Germinal center (tissue), 1 donor: ENCODE measurements around the gene PLD1.

Source experiments
- DNase-seq: peaks from one replicate; pipeline ENCODE4 v3.0.0; 2012; ENCODE audit warnings: mixed read lengths, low spot score

The PLD1 gene

DNA sequence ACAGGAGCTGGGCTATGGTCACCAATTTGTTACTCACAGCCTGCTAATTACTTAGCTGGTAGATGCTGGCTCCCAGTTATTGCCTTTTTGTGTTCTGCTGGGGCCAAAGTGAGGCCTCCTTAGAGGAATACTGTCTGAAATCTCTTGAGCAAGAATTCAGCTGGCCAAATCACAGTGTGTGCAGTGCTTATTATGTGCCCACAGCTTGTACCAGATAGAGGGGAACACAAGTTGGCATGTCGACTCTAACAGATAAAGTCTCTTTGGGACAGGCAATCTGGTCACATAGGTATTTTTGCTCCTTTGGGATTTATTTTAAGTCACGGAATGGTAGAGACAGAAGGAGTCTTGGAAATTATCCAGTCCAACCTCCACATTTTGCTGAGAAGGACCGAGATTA lies 26.6 kb upstream of the PLD1 start:
- DNase-seq = no peak

DNA sequence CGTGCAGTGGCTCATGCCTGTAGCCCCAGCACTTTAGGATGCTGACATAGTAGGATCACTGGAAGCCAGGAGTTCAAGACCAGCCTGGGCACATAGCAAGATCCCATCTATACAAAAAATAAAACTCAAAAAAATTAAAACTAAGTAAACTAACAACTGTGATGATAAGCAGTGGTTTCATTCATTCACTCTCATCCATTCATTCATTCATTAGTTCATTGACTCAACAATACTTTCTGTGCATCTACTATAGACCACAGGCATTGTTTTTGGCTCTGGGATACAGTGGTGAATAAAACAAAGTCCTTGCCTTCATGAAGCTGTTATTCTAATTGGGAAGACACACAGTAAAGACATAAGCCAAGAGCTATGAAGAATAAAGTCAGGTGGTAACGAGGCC lies 25.3 kb upstream of the PLD1 start:
- DNase-seq = no peak

DNA sequence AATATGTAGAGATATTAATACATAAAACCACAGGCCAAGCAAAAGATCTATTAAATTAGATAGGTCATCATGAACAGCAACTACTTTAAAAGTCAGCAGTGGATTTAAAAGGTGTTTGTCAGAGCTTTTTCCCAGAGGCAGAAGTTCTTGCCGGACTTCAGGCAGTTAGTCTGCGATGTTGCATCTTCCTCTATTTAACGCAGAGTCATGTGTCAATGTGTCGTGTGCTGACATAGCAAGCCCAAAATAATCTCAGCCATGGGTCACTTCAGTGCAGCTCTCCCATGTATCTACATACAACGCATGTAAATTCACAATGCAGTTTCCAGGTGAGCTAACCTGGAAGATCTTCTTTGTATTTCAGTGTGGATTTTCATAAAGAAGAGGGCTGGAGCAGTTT lies 24.8 kb upstream of the PLD1 start:
- DNase-seq = no peak

DNA sequence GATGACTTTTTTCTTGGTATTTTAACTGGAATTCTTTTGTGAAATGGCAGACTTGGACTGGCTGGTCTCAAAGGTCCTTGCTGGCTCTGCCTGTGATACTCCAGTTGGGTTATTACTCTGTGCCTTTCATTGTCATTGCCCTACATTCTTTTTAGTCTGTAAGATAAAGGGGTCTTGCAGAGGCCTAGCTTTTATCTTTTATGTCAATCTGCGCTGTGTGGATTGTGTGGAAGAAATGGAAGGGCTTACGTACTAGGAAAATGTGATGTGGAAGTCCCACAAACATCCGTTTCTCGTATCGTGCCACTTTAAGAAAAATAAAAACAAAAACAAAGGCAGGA lies 24.1 kb upstream of the PLD1 start:
- DNase-seq = no peak

DNA sequence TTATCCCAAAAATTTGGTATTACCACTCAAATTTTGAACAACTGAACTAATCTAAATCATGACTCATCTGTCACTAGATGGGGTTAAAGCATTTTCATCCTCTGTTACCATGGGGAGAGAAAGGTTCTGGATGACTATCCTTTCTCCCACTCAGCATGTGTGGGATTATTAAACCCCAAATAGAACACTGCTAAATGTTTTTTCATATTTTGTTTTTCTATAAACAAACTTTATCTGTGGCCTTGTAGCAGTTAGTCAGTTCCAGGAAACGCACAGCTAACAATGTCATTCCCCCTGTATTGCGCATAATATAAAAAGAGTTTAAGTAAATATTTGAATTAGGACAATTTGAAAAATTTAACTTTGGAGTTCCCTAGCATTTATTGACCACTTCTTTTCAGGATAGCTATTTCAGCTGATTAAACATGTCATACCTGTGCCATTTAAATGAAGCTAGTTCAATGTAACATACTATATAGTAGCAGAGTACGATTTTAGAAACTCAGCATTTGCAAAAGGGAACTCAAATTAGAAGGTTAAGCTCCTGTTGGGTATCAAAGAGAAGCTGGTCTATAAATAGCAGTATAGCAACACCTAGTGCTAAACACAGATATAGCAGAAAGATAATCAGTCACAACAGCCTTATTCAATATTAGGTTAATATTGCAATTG lies 23.6 kb upstream of the PLD1 start:
- DNase-seq = no peak

DNA sequence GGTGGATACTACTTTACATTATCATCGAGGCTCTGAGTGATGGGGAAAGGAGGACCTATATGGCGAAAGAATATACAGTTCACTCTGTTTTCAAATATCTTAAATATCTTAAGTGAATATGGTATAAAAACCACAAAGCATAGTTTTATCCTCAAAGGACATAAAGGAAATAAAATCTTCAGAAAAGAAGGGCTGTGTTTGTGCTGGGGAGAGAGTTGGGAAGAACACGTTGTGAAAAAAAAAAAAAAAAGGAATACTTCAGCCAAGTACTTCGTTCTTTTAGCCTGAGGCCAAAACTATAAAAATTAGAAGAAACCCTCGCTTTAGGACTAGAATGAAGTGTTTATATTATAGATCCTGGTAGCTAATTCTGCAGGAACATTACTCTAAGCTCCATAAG lies 22.7 kb upstream of the PLD1 start:
- no peak for DNase-seq

DNA sequence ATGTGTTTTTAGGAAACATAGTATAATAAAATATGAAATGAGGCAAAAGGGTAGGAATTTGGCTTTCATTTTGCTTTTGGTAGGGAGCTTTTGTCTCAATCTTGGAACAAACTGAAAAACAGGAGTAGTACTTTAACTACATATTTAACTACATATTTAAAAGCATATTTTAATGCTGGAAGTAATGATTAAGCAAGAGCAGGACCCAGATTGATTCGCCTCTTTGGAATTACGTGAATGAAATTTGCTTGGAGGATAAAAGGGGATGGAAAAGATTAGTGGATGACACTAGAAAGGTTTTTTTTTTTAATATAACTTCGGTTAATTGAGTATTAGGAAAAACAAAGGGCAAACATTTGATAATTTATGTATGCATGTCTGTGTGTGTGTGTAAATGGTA lies 21.7 kb upstream of the PLD1 start:
- no peak for DNase-seq

DNA sequence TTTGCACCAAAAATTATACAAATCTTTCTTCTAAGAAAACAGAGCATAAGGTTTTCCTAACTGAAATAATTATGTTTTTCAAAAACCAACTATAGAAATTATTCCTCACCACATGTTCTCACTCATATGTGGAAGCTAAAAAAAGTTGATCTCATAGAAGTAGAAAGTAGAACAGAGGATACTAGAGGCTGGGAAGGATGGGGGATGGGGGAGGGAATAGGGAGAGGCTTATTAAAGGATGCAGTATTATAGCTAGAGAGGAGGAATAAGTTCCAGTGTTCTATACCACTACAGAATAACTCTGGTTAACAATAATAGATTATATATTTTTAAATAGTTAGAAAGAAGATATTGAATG lies 20.2 kb upstream of the PLD1 start:
- DNase-seq = no peak

DNA sequence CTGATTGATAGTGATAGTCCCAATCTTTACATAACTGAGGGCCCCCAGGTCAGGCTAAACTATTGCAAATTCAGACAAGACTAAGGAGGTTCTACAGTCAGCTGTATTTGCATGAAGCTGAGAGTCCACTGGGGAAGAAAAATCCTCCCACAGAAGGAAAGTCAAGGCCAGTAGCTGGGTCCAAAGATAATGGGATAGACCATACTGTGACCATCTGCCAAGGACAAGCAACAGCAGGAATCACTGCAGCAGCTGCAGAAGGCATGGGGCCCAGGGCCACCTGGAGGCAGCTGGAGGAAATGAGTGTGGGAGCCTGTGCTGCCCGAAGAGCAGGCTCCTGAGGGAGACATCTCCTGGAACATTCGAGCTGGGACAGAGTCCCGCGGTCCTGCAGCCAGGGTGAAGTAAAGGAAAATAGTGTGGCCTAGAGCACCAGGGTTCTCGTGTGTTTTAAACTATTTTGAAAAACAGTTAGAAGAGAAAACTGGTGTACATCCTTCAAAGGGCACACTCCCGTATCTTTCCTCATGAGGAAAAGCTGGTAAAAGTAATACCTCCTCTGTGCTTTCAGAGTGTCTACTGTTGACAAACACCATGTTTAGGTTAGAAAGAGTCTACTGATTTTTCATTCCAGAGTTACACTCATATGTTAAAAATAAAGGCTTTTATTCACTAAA lies 19.7 kb upstream of the PLD1 start:
- DNase-seq = no peak

DNA sequence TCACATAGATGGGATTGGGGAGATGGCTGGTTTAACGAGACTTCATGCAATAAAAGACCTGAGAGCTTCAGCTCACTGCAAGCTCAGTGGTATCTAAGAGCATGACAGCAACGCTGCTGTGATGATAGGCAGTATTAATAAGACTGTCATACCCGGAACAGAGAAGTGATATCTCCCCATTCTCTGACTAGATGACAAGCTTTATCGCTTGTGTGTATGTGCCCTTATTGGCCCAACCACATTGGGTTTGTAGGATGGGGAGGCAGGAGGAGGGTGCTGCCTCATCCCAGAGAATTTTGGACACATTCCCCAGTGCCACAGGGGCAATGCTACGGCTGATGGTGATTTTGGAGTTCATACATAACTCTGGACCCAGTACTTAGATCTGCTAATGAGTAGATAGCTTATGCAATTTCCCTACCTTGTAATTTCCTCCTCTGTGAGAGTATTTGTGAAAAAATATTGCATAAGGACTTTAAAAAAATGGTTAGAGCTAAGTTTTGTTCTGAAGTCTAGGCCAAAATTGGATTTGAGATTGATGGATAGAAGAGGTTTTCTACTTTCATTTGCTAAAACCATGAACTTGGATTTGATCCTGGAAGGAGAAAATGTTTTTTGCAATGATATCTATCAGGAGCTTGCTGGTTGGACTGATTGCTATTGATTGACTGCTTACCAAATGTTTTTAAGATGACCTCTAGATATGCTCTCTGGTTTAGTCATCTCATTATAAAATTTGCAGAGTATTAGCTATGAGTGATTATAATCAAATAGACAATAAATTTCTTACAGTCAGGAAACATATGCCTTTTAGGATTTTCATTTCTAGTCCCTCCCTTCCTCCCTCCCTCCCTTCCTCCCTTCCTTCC lies 18.9 kb upstream of the PLD1 start:
- no peak for DNase-seq

DNA sequence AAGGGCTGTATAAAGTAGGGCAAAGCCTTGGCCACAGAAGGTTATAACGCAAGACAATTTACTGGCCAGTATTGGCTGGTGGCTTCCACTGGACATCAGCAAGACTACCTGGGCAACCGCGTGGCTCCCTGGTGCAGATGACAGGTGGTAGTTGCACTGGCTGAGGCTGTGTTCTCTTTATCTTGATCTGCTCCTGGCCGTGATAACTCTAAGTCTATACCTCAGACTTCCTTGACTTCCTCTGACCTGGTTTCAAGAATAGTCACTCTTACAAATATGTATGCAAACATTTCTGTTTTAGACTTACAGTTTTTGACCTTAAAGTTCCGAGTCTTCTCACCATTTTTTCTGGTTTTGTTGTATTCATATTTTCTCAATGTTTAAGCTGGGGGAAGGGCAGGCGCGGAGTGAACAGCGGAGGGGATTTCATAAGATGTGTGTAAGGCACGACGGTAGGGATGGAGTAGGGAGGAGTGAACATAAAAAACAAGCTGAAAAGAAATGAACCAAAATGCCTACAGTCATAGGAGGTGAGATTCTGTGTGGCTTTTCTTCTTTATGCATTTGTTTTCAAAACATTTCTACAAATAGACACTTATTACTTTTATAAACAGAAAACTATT lies 17.7 kb upstream of the PLD1 start:
- DNase-seq = no peak

DNA sequence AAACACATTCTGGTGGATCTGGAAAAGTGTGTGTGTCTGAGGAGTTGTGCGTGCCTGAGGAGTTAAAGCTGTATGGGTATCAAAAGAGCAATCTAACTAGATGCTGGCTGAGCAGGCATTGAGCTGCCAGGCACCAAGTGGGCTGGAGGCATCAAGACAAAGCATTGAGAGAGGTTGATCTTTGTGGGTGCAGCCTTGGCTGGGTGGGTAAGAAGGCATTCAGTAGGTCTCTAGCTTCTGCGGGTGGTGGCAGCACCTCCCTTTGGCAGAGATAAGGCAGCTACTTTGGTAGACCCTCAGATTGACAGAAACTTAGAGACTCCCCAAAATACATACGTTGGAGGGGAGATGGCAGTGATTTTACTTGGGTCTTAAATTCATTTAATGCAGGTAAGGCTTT lies 17.1 kb upstream of the PLD1 start:
- DNase-seq = no peak

DNA sequence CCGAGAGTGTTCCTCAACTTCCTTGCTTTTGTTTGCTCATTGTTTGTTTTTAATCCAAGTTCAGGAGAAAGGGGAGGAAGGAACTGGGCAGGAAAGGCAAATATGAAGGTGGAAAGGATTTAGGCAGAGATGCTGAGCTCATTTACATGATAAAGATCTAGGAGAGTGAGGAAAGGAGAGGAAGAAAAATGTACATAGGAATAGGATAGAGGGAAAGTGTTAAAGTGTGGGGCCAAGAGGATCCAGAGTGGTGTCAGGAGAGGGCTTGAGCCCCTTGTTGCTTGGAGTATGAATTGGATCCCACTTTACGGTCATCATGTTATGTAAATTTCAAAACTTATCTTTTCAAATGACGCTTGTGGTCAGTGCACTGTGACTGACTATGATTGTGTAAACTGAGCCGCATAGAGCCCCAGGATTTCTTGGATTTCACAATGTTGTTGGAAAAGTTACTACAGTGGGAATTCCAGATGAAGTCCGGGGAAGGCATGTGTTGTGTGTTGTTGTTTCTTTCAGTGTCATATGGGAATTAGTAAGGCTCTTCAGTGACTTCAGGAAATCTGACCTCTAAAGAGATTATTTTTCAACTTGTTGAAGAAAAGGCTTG lies 15.0 kb upstream of the PLD1 start:
- DNase-seq = no peak

DNA sequence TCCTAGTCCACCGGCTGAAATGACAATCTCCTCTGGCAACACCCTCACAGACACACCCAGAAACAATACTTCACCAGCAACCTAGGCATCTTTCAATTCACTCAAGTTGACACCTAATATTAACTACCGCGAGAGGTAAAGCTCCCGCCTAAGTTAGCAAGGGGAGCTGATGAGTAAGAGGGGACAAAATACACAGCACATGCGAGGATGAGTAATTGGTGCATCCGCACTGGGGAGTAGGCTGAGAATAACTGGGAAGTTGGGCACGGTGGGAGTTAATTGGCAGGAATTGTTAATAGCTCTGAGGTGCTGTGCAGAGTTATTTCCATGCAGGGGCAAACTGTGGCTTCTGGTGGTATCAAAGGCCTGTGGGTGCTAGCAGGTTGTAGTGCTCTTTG lies 14.5 kb upstream of the PLD1 start:
- no peak for DNase-seq

DNA sequence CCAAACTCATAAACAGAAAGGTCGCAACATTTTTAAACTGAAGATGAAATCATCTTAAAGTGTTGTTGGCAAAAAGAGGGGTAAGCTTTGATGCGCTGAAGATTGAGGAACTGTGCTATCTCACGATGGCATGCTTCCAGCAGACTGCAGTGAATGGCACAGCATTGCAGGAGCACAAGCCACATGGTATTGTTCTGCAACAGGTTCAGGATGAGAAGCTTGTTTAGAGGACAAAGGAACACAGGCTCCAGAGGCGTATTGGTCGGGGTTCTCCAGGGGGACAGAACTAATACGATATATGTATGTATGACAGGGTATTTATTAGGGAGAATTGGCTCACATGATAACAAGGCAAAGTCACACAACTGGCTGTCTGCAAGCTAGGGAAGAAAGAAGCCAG lies 13.8 kb upstream of the PLD1 start:
- no peak for DNase-seq

DNA sequence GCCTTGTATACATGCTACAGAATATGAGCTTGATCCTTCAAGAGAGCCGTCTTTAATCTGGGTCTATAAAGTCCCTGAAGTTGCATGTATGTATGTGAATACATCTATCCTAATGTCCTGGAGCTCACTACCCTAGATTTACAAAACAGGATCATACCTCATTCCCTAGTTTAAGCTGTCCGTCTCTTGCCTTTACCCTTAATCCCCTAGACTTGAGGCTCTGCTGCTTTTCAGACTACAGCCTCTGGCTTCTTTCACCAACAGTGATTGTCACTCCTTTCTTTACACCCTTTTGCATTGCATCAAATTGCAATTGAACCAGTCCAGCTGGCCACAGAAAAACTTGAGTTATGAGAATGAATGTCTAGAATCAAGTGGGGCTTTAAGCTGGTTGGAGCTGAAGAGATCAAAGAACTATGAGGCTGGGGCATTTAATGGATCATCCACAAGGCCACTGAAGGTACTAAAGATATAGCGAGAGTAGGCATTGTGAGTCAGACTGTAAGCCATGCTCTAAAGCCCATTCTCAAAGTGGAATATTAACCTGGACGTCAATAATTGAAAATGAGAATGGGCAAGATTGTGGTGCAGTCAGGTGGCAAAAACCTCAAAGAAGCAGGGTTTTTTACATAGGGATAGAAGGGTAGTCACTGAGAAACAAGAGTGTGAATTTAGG lies 12.3 kb upstream of the PLD1 start:
- no peak for DNase-seq

DNA sequence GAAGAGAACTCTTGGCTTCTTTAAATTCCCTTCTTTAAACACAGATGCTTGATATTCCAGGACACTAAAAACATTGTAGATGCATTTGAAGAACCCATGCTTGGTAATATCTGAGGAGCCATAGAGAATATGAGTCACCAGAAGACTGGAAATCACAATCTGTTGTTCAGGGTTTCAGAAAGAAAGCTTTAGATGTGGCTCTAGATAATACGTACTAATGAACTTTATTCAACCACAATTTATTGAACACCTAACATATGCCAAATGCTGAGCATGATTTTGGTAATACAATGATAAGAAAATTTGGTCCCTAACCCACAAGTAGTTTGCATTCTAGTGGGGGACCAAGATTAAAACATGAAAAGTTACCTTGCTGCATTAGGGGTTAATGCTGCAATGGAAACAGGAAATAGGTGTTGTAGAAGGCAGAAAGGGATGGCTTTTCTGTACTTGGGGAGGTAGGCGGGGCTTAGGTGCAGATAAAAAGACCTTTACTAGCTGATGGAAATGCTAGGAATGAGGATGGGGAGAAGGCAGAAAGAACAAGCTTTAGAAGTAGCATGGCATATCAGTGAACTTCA lies 11.6 kb upstream of the PLD1 start:
- no peak for DNase-seq

DNA sequence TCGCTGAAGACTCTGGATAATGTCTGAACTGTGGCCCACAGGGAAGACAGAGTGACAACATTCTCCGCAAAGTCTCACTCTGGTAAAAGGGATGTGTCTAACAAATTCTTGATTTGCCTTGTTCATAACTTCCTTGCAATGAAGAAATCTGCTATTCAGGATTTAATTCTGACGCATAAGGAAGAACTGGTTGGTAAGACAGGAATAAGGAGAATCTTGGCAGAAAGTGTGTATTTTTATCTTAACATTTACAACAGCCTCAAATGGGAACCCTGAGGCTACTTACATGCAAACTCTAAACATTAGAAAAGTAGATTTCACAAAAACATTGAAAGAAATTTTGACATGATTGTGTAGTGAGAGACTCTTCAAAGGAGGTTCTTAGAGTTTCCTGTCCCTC lies 10.8 kb upstream of the PLD1 start:
- no peak for DNase-seq

DNA sequence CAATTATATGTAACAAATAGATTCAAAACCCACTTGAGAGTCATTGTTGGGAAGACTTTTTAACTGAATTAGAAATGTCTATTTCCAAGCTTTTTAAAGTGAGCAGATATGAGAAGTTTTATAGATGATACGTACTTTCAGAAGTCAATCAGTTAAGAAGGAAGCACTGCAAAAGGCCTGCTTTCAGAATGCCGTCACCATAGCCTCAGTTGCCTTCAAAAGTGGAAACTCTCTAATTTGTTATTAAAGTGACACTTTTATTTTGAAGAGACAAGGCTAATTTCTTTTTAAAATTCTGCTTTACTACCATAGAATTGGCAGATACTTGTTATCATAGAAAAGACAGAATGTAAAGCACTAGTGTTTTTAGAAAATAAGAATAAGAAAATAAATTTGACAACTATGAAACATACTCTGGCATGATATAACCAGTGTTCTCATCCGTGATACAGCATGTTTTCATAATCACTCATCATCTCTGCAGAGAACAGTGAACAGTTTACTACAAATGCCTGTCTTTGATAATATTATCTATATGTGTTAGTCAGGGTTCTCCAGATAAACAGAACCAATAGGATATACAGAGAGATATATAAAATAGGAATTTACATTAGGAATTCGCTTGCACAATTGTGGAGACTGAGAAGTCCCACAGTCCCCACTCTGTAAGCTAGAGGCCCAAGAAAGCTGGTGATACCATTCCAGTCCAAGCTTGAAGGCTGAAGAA lies 7.0 kb upstream of the PLD1 start:
- DNase-seq = no peak

DNA sequence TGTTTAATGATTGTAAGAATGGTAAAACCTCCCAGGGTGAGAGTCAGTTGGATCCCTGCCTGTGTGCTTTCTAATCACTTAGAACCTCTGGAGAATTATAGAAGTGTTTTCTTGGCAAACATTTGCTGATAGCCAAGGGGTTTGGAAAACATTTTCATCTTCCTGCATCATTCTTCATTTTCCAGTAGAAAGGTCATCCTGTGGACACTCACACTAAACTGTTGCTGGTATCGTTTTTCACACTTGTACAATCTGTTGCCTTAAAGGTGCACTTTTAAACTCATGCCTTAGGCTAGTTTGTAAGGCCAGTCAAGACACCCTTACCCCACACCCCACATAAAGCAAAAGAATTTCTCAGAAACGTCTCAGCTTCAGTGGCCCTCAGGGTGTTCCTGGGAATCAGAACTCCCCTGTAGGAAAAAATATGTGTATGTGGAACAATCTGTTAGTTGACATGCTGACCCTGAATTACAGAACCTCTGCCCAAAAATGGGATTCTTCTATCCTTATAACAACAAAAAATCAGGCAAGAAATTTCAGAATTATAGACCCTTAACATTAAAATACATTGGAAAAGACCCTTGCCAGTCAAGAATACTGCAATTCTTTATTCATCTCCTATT lies 5.8 kb upstream of the PLD1 start:
- no peak for DNase-seq
